H9 (cell line): Measurements from ENCODE around the gene CAT. TPM values are rescaled to one million over a fixed set of nuclear protein-coding genes. Genes with fewer than 3 reads are reported as not detected.

ENCODE experiments used
- DNase-seq: peaks from one replicate; pipeline ENCODE4 v3.0.0-alpha.2; 2017
- H2AFZ ChIP-seq: one replicate; pipeline ENCODE4 v1.6.1; 2013; ENCODE audit warnings: mild to moderate bottlenecking, low read length, control low read depth, moderate library complexity
- H2AK5ac ChIP-seq: 2 replicates; pipeline ENCODE4 v1.6.1; 2013; ENCODE audit warnings: low read length, control low read depth, mixed read lengths; ENCODE audit not compliant: insufficient read length
- H2BK120ac ChIP-seq: one replicate; pipeline ENCODE4 v1.6.1; 2013; ENCODE audit warnings: low read depth, mild to moderate bottlenecking, low read length, control low read depth, inconsistent platforms; ENCODE audit not compliant: poor library complexity, severe bottlenecking
- H2BK12ac ChIP-seq: 2 replicates; pipeline ENCODE4 v1.6.1; 2013; ENCODE audit warnings: low read length, control low read depth, mixed read lengths, low read depth; ENCODE audit not compliant: insufficient read length
- H2BK15ac ChIP-seq: 2 replicates; pipeline ENCODE4 v1.6.1; 2013; ENCODE audit warnings: low read depth, low read length, control low read depth
- H2BK20ac ChIP-seq: one replicate; pipeline ENCODE4 v1.6.1; 2013; ENCODE audit warnings: low read depth, mild to moderate bottlenecking, low read length, control low read depth, inconsistent platforms; ENCODE audit not compliant: poor library complexity, severe bottlenecking
- H2BK5ac ChIP-seq: 2 replicates; pipeline ENCODE4 v1.6.1; 2013; ENCODE audit warnings: low read length, control low read depth, mixed read lengths; ENCODE audit not compliant: insufficient read length
- H3K14ac ChIP-seq: 2 replicates; pipeline ENCODE4 v1.6.1; 2013; ENCODE audit warnings: low read length, control low read depth; ENCODE audit not compliant: insufficient read depth
- H3K18ac ChIP-seq: 2 replicates; pipeline ENCODE4 v1.6.1; 2013; ENCODE audit warnings: low read depth, mild to moderate bottlenecking, mixed read lengths, low read length, control low read depth; ENCODE audit not compliant: insufficient read length
- H3K23ac ChIP-seq: 2 replicates; pipeline ENCODE4 v1.6.1; 2013; ENCODE audit warnings: low read length, control low read depth, mixed read lengths, low read depth; ENCODE audit not compliant: insufficient read length
- H3K23me2 ChIP-seq: 2 replicates; pipeline ENCODE4 v1.6.1; 2013; ENCODE audit warnings: low read depth, mild to moderate bottlenecking, mixed read lengths, low read length, control low read depth; ENCODE audit not compliant: insufficient read length, poor library complexity, severe bottlenecking
- H3K27ac ChIP-seq: 2 replicates; pipeline ENCODE4 v1.5.1; 2013; ENCODE audit warnings: low read length, control low read depth, mixed read lengths, low read depth; ENCODE audit not compliant: insufficient read length
- H3K27me3 ChIP-seq: 2 replicates; pipeline ENCODE4 v1.6.1; 2013; ENCODE audit warnings: low read length, control low read depth, inconsistent platforms; ENCODE audit not compliant: insufficient read depth
- H3K4ac ChIP-seq: 2 replicates; pipeline ENCODE4 v1.6.1; 2013; ENCODE audit warnings: low read depth, mild to moderate bottlenecking, control low read depth, inconsistent platforms, low read length, moderate library complexity
- H3K4me1 ChIP-seq: 2 replicates; pipeline ENCODE4 v1.6.1; 2013; ENCODE audit warnings: low read length, control low read depth, inconsistent platforms; ENCODE audit not compliant: insufficient read depth
- H3K4me2 ChIP-seq: 2 replicates; pipeline ENCODE4 v1.6.1; 2013; ENCODE audit warnings: low read length, control low read depth, mixed read lengths; ENCODE audit not compliant: insufficient read length, insufficient read depth
- H3K56ac ChIP-seq: 2 replicates; pipeline ENCODE4 v1.6.1; 2013; ENCODE audit warnings: low read depth, mild to moderate bottlenecking, mixed read lengths, low read length, control low read depth; ENCODE audit not compliant: insufficient read length
- H3K79me1 ChIP-seq: 2 replicates; pipeline ENCODE4 v1.6.1; 2013; ENCODE audit warnings: low read depth, mild to moderate bottlenecking, moderate library complexity, low read length, control low read depth, inconsistent platforms; ENCODE audit not compliant: insufficient read depth, poor library complexity, severe bottlenecking
- H3K79me2 ChIP-seq: 2 replicates; pipeline ENCODE4 v1.6.1; 2013; ENCODE audit warnings: low read length, control low read depth, inconsistent platforms; ENCODE audit not compliant: insufficient read depth
- H3K9ac ChIP-seq: 2 replicates; pipeline ENCODE4 v1.6.1; 2013; ENCODE audit warnings: low read length, control low read depth, mixed read lengths; ENCODE audit not compliant: insufficient read length; ENCODE audit errors: extremely low read depth
- H3K9me3 ChIP-seq: one replicate; pipeline ENCODE4 v1.6.1; 2013; ENCODE audit warnings: low read depth, low read length, inconsistent platforms; ENCODE audit not compliant: control insufficient read depth
- H3T11ph ChIP-seq: one replicate; pipeline ENCODE4 v1.6.1; 2013; ENCODE audit warnings: mild to moderate bottlenecking, low read length, control low read depth, inconsistent platforms
- H4K20me1 ChIP-seq: one replicate; pipeline ENCODE4 v1.6.1; 2013; ENCODE audit not compliant: control insufficient read depth, insufficient read length, insufficient read depth
- H4K5ac ChIP-seq: 2 replicates; pipeline ENCODE4 v1.6.1; 2013; ENCODE audit warnings: low read depth, mild to moderate bottlenecking, mixed read lengths, low read length, control low read depth; ENCODE audit not compliant: insufficient read length
- H4K8ac ChIP-seq: replicated peaks from 2 replicates; pipeline ENCODE4 v1.6.1; 2013; ENCODE audit warnings: low read length, control low read depth, mixed read lengths, low read depth; ENCODE audit not compliant: insufficient read length
- H4K91ac ChIP-seq: 2 replicates; pipeline ENCODE4 v1.6.1; 2013; ENCODE audit warnings: low read depth, mild to moderate bottlenecking, moderate library complexity, mixed read lengths, low read length, control low read depth; ENCODE audit not compliant: insufficient read length
- H3K27ac Mint-ChIP-seq, 3 experiments: 2 replicates in 2 of 3; 3 replicates in 1 of 3; pipeline ENCODE4 v1.8.0; 2020 to 2021; ENCODE audit warnings: mixed read lengths in 3 of 3, mild to moderate bottlenecking in 1 of 3, moderate library complexity in 1 of 3
- H3K27me3 Mint-ChIP-seq: 2 replicates; pipeline ENCODE4 v1.8.0; 2021; ENCODE audit warnings: low read depth, mild to moderate bottlenecking, moderate library complexity, mixed read lengths
- H3K36me3 Mint-ChIP-seq, 3 experiments: 2 replicates in 2 of 3; 3 replicates in 1 of 3; pipeline ENCODE4 v1.8.0; 2020 to 2021; ENCODE audit warnings: low read depth in 3 of 3, mixed read lengths in 3 of 3; ENCODE audit not compliant: insufficient read depth in 1 of 3
- H3K4me1 Mint-ChIP-seq, 2 experiments: 2 replicates each; pipeline ENCODE4 v1.8.0; 2020; ENCODE audit warnings: mixed read lengths in 2 of 2
- H3K4me3 Mint-ChIP-seq, 2 experiments: 2 replicates in 1 of 2; 3 replicates in 1 of 2; pipeline ENCODE4 v1.8.0; 2020 to 2021; ENCODE audit warnings: mild to moderate bottlenecking in 2 of 2, mixed read lengths in 2 of 2, moderate library complexity in 1 of 2
- H3K9me3 Mint-ChIP-seq, 2 experiments: 2 replicates in 1 of 2; 3 replicates in 1 of 2; pipeline ENCODE4 v1.8.0; 2020; ENCODE audit warnings: mild to moderate bottlenecking in 2 of 2, mixed read lengths in 2 of 2, moderate library complexity in 1 of 2
- CTCF ChIP-seq: fragments of 200-600 bp; sonication (generic); conservative IDR thresholded peaks from 3 replicates; pipeline ENCODE4 v1.8.0; 2021; ENCODE audit warnings: antibody characterized with exemption, mild to moderate bottlenecking
- WGBS: extraction: QIAGEN DNeasy Blood & Tissue Kit; methylation state at CpG from one replicate; pipeline ENCODE4 v1.1.7; 2013; ENCODE audit warnings: missing lambda C conversion rate, low lambda C conversion rate, mixed read lengths; ENCODE audit not compliant: insufficient read length; ENCODE audit errors: extremely low coverage; 5-methylcytosine and 5-hydroxymethylcytosine counted together
- total RNA-seq: library from RNA; stranded (reverse); gene quantifications from 2 replicates; pipeline ENCODE4 v1.2.1, GENCODE V29; 2021

Gene CAT
- total RNA-seq, 1 experiment from 2014 or later, result 9.9 TPM

GRCh38 chr11:34431979-34432378 lies 6.8 kb upstream of the CAT start:
- H3K23me2 ChIP-seq, result no peaks in the 10 kb centered on the region
- H2BK5ac ChIP-seq, result no peak overlapping the region
- H2BK120ac ChIP-seq, result no peak overlapping the region
- H3K56ac ChIP-seq, result no peak overlapping the region
- H4K5ac ChIP-seq, result no peak overlapping the region
- WGBS, result no CpG with 5 or more reads among the region's 4 CpGs
- Mint-ChIP-seq H3K27ac (no peak overlapping the region), H3K4me3 (no peak overlapping the region), H3K9me3 (no peaks in the 10 kb centered on the region), H3K27me3 (peaks cover 1% of the 10 kb centered on the region; the same call in 1 of the 2 replicates), H3K4me1 (no peaks in the 10 kb centered on the region), H3K36me3 (no peaks in the 10 kb centered on the region)
- no peaks in the 10 kb centered on the region for H3K79me1 ChIP-seq
- no peak overlapping the region for H2BK15ac ChIP-seq
- H3K79me2 ChIP-seq, result no peaks in the 10 kb centered on the region
- H3K4me2 ChIP-seq, result no peak overlapping the region
- H3K18ac ChIP-seq, result no peak overlapping the region
- TF ChIP-seq CTCF, result no peak
- no peaks in the 10 kb centered on the region for H3K27me3 ChIP-seq
- no peak overlapping the region for H4K8ac ChIP-seq
- no peak overlapping the region for H2BK12ac ChIP-seq
- no peak overlapping the region for H3K9ac ChIP-seq
- no peaks in the 10 kb centered on the region for H3K4me1 ChIP-seq
- no peak overlapping the region for H2BK20ac ChIP-seq
- H3K9me3 ChIP-seq, result no peaks in the 10 kb centered on the region
- H3K4ac ChIP-seq, result no peak overlapping the region
- H3T11ph ChIP-seq, result no peak overlapping the region
- no peak overlapping the region for H3K14ac ChIP-seq
- no peak overlapping the region for H2AK5ac ChIP-seq
- H3K27ac ChIP-seq, result no peak overlapping the region
- H4K20me1 ChIP-seq, result no peaks in the 10 kb centered on the region
- no peak for DNase-seq
- no peak overlapping the region for H2AFZ ChIP-seq
- no peak overlapping the region for H3K23ac ChIP-seq
- no peak overlapping the region for H4K91ac ChIP-seq
